ENCODE data around the gene WNK4.

WNK4 gene

DNA sequence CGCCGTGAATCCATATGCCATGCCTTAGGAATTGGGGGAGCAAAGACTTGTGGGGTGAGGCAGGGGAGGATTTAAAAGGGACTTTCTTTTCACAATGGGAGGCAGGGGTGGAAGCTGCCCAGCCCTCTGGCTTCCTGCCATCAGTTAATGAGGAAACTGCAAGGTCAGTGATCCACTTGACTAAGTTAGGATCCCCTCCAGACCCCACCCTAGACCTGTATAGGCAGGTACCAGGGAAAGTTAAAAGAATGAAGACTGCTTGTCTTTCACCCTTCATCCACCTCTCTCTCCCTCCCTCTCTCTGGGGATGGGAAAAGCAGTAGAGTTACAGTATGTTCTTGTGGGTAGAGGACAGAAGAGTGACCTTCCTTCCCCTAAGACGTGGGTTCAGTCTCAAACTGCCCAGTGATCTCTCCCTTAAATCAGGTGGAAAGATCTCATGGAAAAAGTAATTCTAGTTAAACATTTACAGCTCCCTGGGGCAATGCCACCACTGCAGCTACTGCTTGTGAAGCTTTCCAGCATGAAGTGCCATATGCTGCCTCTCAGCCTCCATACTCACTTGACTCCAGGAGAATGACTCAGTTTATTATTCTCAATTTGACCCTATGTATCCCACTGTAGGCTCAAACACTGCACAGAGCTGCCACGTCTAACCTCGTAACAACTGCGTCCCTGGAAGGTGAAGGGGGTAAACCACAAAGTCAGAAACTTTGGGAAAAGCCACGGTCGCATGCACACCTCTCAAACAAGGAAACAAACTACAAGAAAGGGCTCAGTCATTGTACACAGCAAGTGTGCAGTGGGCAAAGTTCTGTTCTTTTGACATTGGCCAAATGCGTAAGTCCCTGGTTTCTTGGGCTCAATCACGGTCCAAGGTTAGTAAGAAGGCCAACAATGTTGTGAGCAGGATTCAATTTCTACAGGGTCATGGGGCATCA is 16.9 kb downstream of the WNK4 start:
- DNase-seq, result no peak

GRCh38 chr17:42798011-42798382 is 17.6 kb downstream of the WNK4 start:
- DNase-seq, result no peak

- peak; percentile 79 for DNase-seq
Observed at GRCh38 chr17:42798383-42799380, 18.3 kb downstream of the WNK4 start, which contains the start of the genes CNTD1 and COA3. TSS of gene CNTD1 (plus strand) at chr17:42798861. CDS start at chr17:42799068, 207 bp downstream. TSS of gene COA3 (minus strand) at chr17:42798704. CDS start at chr17:42798681, 23 bp downstream.

GRCh38 chr17:42803074-42803883 is 22.9 kb downstream of the WNK4 start:
- DNase-seq, result no peak

- DNase-seq, result no peak
Observed at GRCh38 chr17:42804918-42805367, 24.5 kb downstream of the WNK4 start.

DNA sequence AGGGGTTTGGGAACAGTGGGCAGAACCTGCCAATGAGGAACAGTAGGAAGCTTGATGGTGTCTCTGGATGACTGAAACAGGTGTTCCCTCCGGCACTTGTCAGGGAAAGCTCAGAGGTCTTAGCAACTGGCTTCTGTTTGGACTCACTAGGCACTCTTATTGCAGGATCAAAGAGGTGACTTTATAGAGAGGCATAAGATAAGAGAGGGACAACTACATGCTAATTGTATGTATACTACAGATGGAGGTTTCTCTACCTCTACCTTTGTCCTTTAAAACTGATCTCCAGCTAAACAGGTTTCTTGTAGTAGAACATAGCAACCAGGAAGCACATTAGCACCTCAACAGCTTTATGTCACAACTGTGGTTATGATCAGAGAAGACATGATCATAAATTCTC is 25.8 kb downstream of the WNK4 start:
- DNase-seq, result no peak

GRCh38 chr17:42809250-42809649 is 28.8 kb downstream of the WNK4 start:
- peak; percentile 33 for DNase-seq

DNA sequence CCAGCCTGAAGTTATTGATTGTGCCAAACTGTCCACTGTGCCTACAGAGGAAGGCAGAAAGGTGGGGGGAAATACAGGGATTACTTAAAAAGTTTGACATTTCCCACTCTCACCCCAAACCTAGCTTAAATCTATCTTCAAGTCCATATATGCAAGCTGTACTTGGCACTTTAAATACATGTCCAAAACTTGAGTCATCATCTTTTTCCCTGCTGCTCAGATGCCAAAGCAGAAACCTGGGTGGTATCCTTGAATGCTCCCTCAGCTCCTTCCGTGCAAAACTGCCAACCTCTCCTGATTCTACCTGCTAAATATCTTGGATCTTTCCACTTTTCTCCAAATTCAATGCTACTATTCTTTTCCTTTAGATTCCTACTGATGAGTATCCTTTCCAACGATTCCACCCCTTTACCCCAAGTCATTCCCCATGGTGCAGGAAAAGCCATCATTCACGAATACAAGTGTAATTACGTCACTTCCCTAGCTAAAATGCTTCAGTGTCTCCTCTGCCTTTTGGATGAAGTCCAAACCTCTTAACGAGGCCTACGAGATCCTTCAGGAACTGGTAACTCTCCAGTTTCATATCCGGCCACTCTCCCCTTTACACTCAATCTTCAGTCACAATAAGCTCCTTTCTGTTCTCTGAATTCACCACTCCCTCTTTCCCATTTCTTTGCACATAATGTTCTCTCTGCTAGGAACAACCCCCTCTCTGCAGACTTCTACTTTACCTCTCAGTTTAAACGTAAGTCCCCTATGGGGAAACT is 34.4 kb downstream of the WNK4 start:
- DNase-seq, result no peak

- DNase-seq, result no peak
Observed at GRCh38 chr17:42817866-42818265, 37.5 kb downstream of the WNK4 start.

- no peak for DNase-seq
Observed at GRCh38 chr17:42818379-42818778, 38.0 kb downstream of the WNK4 start.

DNA sequence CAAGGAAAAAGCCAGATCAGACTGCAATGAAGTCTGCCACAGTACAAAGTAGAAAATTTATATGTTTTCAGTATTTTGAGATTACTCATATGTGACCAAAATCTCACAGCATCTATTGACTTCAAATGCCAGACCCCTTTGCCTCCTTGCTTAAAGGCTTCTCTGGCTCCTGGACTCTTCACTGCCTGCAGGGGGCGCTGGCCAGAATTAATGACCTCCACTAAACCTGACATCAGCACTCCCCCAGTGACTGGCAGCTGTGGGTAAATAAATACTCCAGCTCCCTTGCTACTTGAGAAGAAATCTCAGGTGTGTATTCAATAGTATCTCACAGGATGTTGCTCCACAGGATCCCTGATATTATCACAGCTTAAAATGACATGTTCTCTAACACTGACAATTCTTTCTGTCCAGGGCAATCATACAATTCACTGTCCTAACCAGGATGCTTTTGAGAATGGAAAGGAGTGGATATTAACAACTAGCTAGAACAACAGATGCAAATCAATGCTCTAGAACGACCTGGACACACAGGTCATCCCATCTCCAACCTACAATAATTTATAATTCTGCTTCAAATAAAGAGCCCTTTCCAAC is 39.6 kb downstream of the WNK4 start:
- peak; percentile 56 for DNase-seq

- DNase-seq, result no peak
Observed at GRCh38 chr17:42821176-42821575, 40.8 kb downstream of the WNK4 start.

DNA sequence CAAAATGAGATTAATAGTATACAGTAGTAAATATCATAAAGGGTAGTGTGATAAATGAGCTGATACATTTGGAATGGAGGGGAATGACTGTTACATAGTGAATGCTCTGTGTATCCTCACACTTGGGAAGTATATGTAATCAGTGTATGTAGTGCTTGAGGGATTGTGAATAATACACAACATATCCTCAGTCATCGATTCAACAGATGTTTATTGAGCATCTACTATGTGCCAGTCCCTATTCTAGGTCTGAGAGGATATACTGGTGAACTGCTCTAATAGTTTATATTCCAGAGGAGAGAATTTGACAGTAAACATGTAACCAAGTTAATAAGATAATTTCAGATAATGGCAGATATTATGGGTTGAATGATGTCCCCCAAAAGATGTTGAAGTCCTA is 47.1 kb downstream of the WNK4 start:
- no peak for DNase-seq

- no peak for DNase-seq
Observed at GRCh38 chr17:42830971-42831370, 50.6 kb downstream of the WNK4 start.

DNA sequence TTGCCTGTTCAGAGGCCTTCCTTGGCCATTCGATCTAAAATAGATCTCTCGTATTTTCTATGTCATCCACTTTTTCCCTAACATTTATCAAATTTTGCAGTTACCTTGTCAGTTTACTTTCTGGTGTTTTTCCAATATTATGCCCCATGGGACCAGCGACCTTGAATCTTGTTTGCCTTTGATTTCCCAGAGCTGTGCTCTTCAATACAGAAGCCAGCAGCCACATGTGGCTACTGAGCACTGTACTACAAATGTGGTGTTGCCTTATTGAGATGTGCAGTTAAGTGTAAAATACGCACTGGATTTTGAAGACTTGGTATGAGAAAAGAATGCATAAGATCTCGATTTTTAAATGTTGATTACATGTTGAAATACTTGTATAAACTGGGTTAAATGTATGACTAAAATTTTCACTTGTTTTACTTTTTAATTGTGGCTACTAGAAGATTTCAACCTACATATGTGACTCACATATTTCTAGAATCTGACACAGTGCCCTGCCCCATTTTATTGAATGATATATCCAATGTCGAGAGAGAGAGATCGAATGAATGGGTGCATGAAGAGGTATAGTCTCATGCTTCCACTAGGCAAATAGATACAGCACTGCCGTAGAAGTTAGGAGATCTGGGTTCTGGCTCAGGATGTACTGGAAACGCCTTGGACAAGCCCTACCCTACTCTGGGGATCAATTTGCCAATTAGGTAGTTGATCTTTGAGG is 52.0 kb downstream of the WNK4 start:
- DNase-seq, result no peak

DNA sequence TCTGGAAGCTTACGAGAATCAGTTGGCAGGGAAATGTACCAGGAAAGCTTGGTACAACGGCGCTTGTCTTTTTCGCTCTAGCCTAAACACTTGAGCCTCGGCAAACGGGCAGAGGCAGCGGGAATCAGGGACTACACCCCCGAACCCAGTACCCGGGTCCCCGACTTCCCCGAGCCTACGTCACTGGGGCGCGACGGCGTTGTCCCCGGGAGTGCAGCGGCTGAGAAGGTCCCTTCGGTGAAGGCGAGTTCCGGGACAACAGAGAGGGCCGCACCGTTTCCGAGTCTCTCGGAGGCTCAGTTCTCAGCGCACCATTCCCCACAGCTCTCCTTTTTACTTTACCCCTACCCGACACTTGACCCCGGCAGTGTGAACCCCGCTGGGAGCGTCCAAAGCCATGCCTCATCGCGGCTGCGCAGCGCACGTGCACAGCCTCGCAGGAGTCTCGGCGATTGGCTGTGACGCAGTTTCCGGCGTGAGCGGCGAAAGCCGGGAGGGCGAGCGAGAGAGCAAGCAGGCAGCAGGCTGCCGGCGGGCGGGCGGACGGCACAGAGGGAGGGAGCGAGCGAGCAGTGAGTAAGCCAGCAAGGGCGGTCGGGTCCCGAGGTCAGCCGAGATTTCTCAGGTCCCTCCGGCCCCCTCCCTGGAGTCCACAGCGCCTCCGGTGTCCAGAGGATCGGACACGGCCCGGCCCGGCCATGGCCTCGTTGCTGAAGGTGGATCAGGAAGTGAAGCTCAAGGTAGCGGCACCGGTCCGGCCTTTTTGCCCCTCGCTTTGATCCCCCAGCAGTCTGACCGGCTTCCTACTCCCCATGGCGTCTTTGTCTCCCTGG is 52.7 kb downstream of the WNK4 start, which contains the start of gene PSME3:
Gene PSME3, plus strand, starts transcription at position 464 of the 833 bp plus-strand sequence. Its CDS starts 235 bp downstream, at position 699.
- peak; percentile 83 for DNase-seq

- DNase-seq, result no peak
Observed at GRCh38 chr17:42833767-42834422, 53.5 kb downstream of the WNK4 start.

GRCh38 chr17:42835732-42836131 is 55.3 kb downstream of the WNK4 start:
- no peak for DNase-seq
